GM12891 (cell line): Measurements from ENCODE around the gene NOL9.

Source experiments
- DNase-seq: peaks from one replicate; pipeline ENCODE4 v3.0.0; 2011; ENCODE audit warnings: low spot score; ENCODE audit not compliant: insufficient read length
- FAIRE-seq: peaks from 2 replicates; lab custom pipeline; 2011; peaks lifted over from hg19 to GRCh38; lab: Jason Lieb, UNC
- PAX5 ChIP-seq: IDR thresholded peaks from 2 replicates; pipeline ENCODE4 v1.6.1; 2011; ENCODE audit warnings: low read length, moderate library complexity, mild to moderate bottlenecking; ENCODE audit not compliant: insufficient read depth, severe bottlenecking
- POLR2A ChIP-seq: IDR thresholded peaks from 2 replicates; pipeline ENCODE4 v1.6.1; 2011; ENCODE audit warnings: low read depth, low read length, control low read depth
- POLR2AphosphoS5 ChIP-seq: IDR thresholded peaks from 2 replicates; pipeline ENCODE4 v1.6.1; 2011; ENCODE audit warnings: low read depth, low read length, control low read depth
- POU2F2 ChIP-seq: IDR thresholded peaks from 2 replicates; pipeline ENCODE4 v1.6.1; 2011; ENCODE audit warnings: low read depth, mild to moderate bottlenecking, control low read depth, low read length, moderate library complexity
- SPI1 ChIP-seq: IDR thresholded peaks from 2 replicates; pipeline ENCODE4 v1.6.1; 2011; ENCODE audit warnings: low read depth, low read length, control low read depth
- TAF1 ChIP-seq: IDR thresholded peaks from 2 replicates; pipeline ENCODE4 v1.6.1; 2011; ENCODE audit warnings: low read depth, low read length, control low read depth

The NOL9 gene

GRCh38 chr1:6528492-6528891, 25.8 kb downstream of the NOL9 start:
- DNase-seq (no peak), FAIRE-seq (no peak)
- no peak for TF ChIP-seq SPI1
- TF ChIP-seq POU2F2 = no peak
- TF ChIP-seq POLR2A = no peak
- no peak for TF ChIP-seq PAX5
- TF ChIP-seq TAF1 = no peak
- no peak for TF ChIP-seq POLR2AphosphoS5

- TF ChIP-seq POLR2AphosphoS5 (no peak; the same call in 1 of the 2 replicates), POLR2A (no peak), POU2F2 (no peak), SPI1 (no peak), PAX5 (no peak), TAF1 (no peak)
- no peak for DNase-seq
- FAIRE-seq = no peak
Observed at GRCh38 chr1:6526316-6526715, 28.0 kb downstream of the NOL9 start.

GRCh38 chr1:6523566-6523965, 30.7 kb downstream of the NOL9 start:
- no peak for DNase-seq
- FAIRE-seq = peak; percentile 55
- TF ChIP-seq SPI1 = no peak
- TF ChIP-seq POU2F2 = no peak
- TF ChIP-seq TAF1 = no peak
- TF ChIP-seq PAX5 = no peak
- no peak for TF ChIP-seq POLR2AphosphoS5
- TF ChIP-seq POLR2A = no peak

- TF ChIP-seq POLR2A (no peak), POU2F2 (no peak), SPI1 (no peak), TAF1 (no peak), POLR2AphosphoS5 (no peak)
- no peak for DNase-seq
- FAIRE-seq = no peak
Observed at GRCh38 chr1:6521536-6521935, 32.8 kb downstream of the NOL9 start.

GRCh38 chr1:6519935-6520671, 34.2 kb downstream of the NOL9 start:
- TF ChIP-seq POU2F2 = no peak
- no peak for TF ChIP-seq PAX5
- no peak for TF ChIP-seq TAF1
- TF ChIP-seq SPI1 = no peak
- no peak for TF ChIP-seq POLR2AphosphoS5
- no peak for TF ChIP-seq POLR2A
- FAIRE-seq (no peak), DNase-seq (no peak)

GRCh38 chr1:6519491-6519934, 34.8 kb downstream of the NOL9 start:
- FAIRE-seq (no peak), DNase-seq (no peak)
- no peak for TF ChIP-seq POLR2AphosphoS5

GRCh38 chr1:6517435-6517851, 36.9 kb downstream of the NOL9 start:
- DNase-seq (no peak), FAIRE-seq (no peak)
- TF ChIP-seq POLR2A (no peak), POU2F2 (no peak), POLR2AphosphoS5 (no peak), PAX5 (no peak), SPI1 (no peak), TAF1 (no peak)

GRCh38 chr1:6515771-6516170, 38.5 kb downstream of the NOL9 start:
- no peak for DNase-seq
- no peak for TF ChIP-seq POU2F2
- no peak for TF ChIP-seq SPI1
- no peak for TF ChIP-seq TAF1
- TF ChIP-seq PAX5 = no peak
- no peak for TF ChIP-seq POLR2AphosphoS5
- no peak for TF ChIP-seq POLR2A
- no peak for FAIRE-seq

GRCh38 chr1:6513320-6513801, 41.0 kb downstream of the NOL9 start:
- DNase-seq (no peak), FAIRE-seq (no peak)
- no peak for TF ChIP-seq POU2F2
- TF ChIP-seq POLR2AphosphoS5 = no peak
- no peak for TF ChIP-seq PAX5
- TF ChIP-seq SPI1 = no peak
- no peak for TF ChIP-seq TAF1
- no peak for TF ChIP-seq POLR2A
